A549 treated with ZK216348 at 1 μM for 4 hours (cell line): ENCODE results near the gene C6orf47. TPM values are rescaled to one million over a fixed set of nuclear protein-coding genes. Genes with fewer than 3 reads are reported as not detected.

Source experiments
- total RNA-seq: library from RNA; stranded (reverse); fragments of 200-300 nt; extraction: Qiagen RNA extraction; gene quantifications from 5 replicates; pipeline ENCODE4 v1.2.3, GENCODE V29; 2022; ENCODE audit warnings: low read depth

The C6orf47 gene, protein sequence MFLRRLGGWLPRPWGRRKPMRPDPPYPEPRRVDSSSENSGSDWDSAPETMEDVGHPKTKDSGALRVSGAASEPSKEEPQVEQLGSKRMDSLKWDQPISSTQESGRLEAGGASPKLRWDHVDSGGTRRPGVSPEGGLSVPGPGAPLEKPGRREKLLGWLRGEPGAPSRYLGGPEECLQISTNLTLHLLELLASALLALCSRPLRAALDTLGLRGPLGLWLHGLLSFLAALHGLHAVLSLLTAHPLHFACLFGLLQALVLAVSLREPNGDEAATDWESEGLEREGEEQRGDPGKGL
- 11.1 to 14.5 TPM (median 12.9 TPM) in 5 replicates for total RNA-seq

DNA sequence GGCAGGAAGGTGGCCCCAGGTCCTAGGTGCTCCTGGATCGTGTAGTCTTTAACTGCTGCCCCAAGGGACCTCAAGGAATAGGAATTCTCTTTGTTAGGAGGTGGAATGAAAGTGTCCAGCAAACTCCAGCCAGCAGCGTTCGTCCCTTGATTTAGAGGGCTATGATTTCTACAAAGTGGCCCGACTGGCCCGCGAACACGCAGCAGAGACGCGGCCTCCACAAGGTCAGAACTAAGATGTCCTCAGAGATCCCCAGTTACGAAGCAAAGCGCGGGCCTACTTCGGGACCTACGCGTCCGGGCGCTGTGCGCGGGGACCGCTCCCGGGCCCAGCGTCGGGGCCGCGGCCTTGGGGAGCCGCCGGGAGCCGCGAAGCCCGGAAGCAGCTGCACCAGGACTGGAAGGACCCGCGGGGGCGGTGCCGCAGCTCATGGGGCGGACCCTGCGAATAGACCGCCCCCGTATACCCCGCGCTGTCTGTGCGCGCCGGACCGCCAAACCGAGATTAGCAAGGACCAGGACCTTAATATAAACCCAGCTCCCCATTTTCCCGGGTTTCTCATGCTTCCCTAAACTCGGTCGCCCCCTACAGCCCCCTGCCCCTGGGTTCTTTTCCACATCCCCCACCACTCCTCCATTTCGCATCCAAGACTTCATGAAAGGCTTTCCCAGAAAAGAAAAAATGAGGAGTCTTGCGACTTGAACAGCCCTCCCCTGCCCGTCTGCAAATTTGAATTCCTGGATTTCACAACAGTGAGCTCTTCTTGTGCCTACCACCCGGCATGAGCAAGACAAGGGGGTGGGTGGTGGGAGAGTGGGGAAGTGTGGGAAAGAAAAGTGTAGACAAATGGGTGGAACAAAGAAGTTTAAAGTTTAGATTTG lies at the start of gene C6orf47:
Gene C6orf47, minus strand, starts transcription at position 398 of the 881 bp plus-strand sequence. CDS start 831 bp downstream, outside the sequence.

DNA sequence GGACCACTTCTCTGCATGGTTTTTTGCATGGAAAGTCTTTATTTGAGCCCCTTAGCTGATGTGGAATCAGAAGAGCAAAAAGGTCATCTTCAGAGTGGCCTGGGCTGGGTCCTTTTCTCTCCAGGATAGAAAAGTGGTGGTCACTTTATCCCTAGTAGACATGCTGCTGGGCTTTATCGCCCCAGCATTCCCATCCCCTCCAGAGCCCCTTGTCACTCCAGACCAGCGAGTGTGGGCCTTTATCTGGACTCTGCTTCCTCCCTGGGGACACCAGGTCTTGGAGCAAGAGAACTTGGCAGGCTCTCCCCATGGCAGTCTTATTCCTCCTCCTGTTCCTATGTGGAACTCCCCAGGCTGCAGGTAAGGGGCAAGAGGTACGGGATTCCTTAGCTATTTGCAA lies 46.0 kb upstream of the C6orf47 start, which contains the start of gene LY6G6F:
Gene LY6G6F, plus strand, starts transcription at position 268 of the 400 bp plus-strand sequence. Its CDS starts 41 bp downstream, at position 309.

DNA sequence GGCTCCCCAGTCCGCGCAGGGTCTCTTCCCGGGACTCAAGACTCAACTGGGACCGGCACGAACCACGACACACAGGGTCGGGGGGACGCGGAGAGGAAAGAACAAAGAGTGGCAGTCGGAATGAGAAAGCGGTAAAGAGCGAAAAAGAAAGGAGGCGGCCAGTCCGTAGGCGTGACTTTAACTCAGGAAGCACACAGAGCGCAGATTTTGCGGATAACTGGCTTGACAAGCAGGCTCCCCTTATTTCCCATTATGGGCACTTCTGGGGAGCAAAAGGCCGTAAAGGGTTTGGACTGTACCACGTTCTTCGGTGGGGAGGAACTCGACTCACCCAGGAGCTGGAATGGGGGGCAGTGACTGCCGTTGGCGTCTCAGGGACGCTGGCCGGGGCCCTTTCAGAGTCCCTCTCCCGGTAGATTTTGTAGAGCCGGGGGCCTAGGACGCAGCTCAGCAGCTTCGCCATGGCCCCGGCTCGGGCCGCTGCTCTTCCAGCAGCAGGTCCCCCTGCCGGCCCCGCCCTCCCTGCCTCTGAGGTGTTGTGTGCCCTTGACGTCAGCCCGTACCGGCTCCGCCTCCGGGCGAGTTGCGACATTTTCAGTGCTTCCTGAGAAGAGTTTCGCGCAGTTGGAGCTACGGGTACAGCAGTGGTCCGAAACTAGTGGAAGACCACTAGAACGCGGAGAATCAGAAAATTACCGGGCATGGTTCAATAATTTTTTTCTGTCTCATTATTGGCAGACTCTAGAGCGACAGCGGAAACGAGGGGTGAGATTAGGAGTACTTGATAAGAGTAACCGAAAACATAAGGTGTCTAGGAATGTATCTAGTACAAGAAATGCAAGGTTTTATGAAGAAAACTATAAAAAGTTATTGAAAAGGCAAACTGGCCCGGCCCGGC lies 42.5 kb upstream of the C6orf47 start, which contains the start of gene ABHD16A:
Gene ABHD16A, minus strand, starts transcription at position 506 of the 898 bp plus-strand sequence. Its CDS starts 43 bp downstream, at position 463.

DNA sequence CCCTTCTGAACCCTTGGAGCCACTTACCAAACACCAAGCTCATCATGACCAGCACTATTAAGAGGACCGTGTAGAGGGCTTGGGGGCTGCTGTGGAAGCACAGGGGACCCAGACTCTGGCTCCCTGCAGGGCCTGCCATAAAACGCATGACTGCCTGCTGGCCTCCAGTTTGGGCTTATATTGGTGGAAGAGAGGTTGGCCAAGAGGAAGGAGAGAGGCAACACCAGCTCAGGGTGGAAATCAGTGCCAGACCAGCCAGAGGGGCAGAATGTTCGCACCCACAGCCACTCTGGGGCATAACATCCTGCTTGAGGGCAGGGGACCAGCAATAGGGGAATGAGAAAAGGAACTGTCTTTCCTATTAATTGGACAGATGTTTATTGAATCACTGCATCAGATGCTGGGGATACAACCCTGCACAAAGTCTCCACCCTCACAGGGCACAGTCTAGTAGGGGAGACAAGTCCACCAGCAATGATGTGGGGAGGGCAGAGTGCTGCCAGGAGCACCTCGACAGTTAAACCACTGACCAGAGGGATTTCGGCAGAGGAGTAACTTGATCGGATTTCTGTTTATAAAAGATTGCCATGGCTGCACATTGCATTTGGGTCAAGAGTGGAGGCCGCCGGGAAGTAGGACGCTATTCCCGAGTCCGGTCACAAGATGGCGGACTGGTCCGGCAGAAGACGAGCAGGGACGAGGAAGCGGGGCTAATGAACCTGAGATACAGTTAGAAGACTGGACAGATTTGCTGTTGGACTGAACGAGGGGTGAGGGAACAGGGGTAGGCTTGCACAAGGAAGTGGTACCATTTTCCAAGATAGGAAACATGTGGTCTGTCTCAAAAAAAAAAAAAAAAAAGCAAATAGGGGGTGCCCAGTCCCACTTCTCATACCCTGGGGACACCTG lies 19.9 kb upstream of the C6orf47 start, which contains the start of gene LY6G5C:
Gene LY6G5C, minus strand, starts transcription at position 842 of the 909 bp plus-strand sequence. Its CDS starts 694 bp downstream, at position 148.

DNA sequence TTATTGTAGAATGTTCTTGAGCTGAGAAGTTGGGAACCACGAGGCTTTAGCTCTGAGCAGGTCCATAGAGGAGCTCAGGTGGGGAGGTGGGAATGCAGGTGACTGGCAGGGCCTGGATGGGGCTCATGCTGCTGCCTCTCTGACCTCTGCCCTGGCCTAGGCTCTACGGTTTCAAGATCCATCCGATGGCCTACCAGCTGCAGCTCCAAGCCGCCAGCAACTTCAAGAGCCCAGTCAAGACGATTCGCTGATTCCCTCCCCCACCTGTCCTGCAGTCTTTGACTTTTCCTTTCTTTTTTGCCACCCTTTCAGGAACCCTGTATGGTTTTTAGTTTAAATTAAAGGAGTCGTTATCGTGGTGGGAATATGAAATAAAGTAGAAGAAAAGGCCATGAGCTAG lies 9.1 kb upstream of the C6orf47 start, which contains the start of gene LY6G5B:
Gene LY6G5B, plus strand, starts transcription at position 301 of the 400 bp plus-strand sequence. CDS start 975 bp downstream, outside the sequence.

DNA sequence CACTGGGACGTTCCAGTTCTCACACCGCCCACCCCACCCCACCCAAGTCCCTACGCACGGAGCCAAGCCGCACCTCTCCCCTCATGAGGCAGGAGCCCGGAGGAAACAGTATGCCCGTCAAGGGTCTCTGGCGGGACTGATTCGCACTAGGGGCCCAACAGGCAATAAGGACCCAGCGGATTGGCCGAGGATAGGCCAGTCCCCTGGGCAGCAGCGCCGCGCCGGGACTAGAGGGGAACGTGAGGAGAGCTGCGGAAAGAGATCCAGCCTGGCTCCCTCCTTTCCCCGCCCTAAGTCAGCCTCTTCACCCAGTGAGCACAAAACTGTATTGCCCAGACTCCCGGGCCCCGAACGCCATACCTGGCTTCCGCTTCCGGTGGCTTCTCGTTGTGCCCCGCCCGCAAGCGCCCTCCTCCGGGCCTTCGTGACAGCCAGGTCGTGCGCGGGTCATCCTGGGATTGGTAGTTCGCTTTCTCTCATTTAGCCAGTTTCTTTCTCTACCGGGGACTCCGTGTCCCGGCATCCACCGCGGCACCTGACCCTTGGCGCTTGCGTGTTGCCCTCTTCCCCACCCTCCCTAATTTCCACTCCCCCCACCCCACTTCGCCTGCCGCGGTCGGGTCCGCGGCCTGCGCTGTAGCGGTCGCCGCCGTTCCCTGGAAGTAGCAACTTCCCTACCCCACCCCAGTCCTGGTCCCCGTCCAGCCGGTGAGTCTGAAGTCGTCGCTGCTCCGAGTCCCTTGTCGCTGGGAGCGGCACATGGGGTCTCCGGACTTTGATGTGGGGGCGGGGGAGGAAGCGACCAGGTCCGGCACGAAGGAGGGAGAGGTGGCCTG lies 5.1 kb upstream of the C6orf47 start, which contains the start of gene CSNK2B:
Gene CSNK2B, plus strand, starts transcription at position 580 of the 836 bp plus-strand sequence. CDS start 752 bp downstream, outside the sequence.

DNA sequence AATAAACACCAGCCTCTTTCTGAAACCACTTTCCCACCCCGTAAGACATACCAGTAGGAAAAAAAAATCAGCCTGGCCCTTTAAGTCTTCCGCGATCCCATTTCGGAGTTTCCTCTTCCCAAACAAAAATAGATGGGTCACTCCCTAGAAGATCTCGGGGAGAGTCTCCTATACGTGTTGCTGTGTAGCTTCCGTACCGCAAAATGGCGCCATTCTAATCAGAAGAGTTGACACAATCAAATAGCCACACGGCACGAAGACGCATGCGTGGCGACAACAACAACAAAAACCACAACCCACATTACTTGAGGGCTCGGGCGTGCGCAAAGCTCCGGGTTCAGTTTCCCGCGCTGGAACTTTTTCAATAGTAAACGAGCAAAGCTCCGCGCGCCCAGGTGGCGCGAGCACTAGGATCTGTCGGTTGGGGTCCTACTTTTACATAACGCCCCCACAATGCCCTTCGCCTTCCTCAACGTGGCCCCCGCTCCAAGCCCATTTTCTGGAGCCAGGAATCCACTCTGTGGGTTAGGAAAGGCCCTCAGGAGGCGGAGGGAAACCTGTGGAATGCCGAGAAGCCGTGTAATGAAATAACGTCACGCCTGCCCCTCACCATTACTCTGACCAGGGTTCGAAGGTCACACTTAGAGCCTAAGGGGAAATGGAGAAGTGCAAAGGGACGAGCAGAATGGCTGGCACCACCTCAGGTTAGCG lies 4.4 kb upstream of the C6orf47 start, which contains the start of gene GPANK1:
Gene GPANK1, minus strand, starts transcription at position 208 of the 711 bp plus-strand sequence. CDS start 519 bp downstream, outside the sequence.

DNA sequence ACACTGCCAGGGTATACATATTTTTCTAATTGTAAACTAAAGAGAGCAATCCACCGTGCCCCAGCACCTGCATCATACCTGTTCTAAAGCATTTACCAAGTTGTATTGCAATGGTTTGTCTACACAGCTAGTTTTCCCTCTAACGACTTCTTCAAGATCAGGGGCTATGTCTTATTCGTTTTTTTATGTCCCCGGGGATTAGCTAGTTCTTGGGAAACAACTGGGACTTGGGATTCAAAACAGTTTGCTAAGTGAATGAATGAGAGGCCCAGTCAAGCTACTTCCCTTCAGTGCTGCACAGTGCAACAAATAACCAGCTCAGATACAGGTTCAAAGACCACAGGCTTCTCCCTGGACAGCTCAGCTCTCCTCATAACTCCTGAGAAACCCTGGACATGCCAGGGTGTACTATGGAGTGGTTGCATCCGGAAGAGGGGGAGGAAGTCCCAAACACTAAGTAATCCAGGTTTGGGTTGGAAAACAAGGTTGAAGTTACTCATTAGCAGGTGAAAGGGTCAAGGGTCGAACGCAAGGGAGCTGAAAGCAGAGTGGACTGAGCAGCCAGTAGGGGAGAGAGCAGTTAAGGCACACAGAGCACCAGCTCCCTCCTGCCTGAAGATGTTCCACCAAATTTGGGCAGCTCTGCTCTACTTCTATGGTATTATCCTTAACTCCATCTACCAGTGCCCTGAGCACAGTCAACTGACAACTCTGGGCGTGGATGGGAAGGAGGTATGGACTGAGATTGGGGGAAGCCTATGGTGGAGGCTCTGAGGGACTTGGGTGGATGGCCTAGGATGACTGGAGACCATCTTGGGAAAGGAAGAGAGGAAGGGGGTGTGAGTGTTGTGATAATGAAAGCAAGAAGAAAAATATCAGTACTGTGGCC lies 5.0 kb downstream of the C6orf47 start, which contains the start of gene APOM:
Gene APOM, plus strand, starts transcription at position 546 of the 889 bp plus-strand sequence. Its CDS starts 73 bp downstream, at position 619.

DNA sequence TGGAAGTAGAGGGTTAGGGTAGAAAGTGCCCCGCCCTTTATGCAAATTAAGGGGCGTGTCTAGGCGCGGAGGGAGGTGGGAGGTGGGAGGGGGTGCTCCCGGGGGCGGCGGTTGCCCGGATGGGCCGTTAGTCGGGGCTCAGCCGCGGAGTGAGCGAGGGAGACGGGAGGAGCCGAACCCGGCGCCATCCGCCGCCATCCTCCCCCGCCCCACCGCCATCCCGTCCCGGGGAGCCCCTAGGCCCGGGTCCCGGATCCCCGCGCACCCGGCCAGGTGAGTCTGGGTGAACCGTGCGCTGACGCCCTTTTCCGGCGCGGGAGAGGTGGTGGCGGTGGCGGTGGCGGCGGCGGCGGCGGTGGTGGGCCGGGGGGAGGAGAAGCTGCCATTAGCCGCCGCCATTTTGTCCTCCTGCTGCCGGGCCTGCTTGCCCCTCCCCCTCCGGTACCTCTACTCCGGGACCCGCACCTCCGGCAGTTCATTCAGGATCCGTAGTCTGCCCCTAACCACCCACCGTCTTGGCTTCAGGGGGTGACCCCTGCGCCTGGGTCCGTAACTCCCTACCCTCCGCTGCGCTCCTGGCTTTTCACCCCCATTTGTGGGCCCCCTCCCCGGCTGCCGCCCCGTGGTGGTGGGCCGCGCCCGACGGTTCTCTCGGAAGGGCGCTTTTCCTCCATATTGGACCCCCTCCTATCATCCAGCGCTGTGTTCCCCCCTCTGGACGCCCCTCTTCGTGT lies 39.8 kb downstream of the C6orf47 start, which contains the start of gene PRRC2A:
Gene PRRC2A, plus strand, starts transcription at position 130 of the 734 bp plus-strand sequence. CDS start 2,075 bp downstream, outside the sequence.

DNA sequence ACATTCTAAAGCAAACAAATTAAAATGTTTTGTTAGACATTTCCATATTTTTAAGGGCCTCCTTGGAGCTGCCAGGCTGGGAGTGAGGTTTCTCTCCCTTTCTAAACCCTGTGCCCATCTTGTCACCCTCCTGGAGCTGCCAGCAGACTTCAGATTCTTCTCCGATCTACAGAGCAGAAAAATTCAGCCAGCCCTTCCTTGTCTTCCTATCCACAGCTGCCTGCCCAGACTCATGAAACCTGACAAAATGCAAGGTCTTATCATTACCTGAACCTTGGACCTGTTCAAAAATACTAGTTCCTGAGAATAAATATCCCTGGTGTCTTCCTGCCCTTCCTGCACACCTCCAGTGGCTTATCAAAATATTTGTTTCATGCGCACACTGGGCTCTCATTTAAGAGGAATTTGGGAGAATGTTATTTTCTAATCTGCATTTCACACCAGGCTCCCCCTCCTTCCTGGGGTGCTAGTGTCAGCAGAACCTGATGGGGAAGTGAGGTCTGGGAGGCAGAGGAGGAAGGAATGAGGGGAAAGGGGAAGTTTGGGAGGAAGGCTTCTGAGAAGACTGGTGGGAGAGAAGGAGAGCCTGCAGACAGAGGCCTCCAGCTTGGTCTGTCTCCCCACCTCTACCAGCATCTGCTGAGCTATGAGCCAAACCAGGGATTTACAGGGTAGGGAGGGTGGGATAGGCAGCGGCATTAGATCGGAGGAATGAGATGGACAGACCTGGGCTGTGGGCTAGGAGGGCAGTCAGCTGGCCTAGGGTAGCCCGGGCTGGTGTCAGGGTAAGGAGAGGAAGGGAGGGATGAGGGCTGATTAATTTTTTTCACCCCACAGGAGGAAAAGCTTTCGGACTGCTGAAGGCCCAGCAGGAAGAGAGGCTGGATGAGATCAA lies 45.6 kb downstream of the C6orf47 start, which contains the start of gene AIF1:
Gene AIF1, plus strand, starts transcription at position 551 of the 895 bp plus-strand sequence. Its CDS starts 96 bp downstream, at position 647.

Other genes with a start within 250 kb of the C6orf47 start
- gene MICB, start 162.6 kb downstream of the C6orf47 start, total RNA-seq, result 5.2 to 8.6 TPM (median 7.9 TPM) in 5 replicates
- not detected in 5 replicates for gene MCCD1, start 131.8 kb downstream of the C6orf47 start, total RNA-seq
- gene DDX39B, start 118.8 kb downstream of the C6orf47 start, total RNA-seq, result 359 to 433 TPM (median 396 TPM) in 5 replicates
- 0.33 to 1.3 TPM (median 0.69 TPM) in 5 replicates for gene ATP6V1G2, start 114.2 kb downstream of the C6orf47 start, total RNA-seq
- 5.9 to 13.0 TPM (median 12.5 TPM) in 5 replicates for gene NFKBIL1, start 113.2 kb downstream of the C6orf47 start, total RNA-seq
- not detected in 5 replicates for gene LTA, start 88.5 kb downstream of the C6orf47 start, total RNA-seq
- gene TNF, start 85.2 kb downstream of the C6orf47 start, total RNA-seq, result 0.08 TPM in 1 of 5 replicates, not detected in the others
- gene LTB, start 78.4 kb downstream of the C6orf47 start, total RNA-seq, result 0.21 to 0.76 TPM (median 0.45 TPM) in 4 of 5 replicates, not detected in the other
- not detected in 5 replicates for gene LST1, start 74.5 kb downstream of the C6orf47 start, total RNA-seq
- gene NCR3, start 67.8 kb downstream of the C6orf47 start, total RNA-seq, result not detected in 5 replicates
- not detected in 5 replicates for gene AIF1, start 45.5 kb downstream of the C6orf47 start, total RNA-seq
- 59.3 to 94.8 TPM (median 86.5 TPM) in 5 replicates for gene PRRC2A, start 40.1 kb downstream of the C6orf47 start, total RNA-seq
- gene BAG6, start 8.1 kb downstream of the C6orf47 start, total RNA-seq, result 100 to 165 TPM (median 145 TPM) in 5 replicates
- 2.2 to 3.7 TPM (median 3.5 TPM) in 5 replicates for gene APOM, start 4.9 kb downstream of the C6orf47 start, total RNA-seq
- gene GPANK1, start 4.2 kb upstream of the C6orf47 start, total RNA-seq, result 9.6 to 16.8 TPM (median 12.8 TPM) in 5 replicates
- 168 to 192 TPM (median 170 TPM) in 5 replicates for gene CSNK2B, start 5.3 kb upstream of the C6orf47 start, total RNA-seq
- gene LY6G5B, start 9.2 kb upstream of the C6orf47 start, total RNA-seq, result 3.2 to 6.4 TPM (median 5.2 TPM) in 5 replicates
- gene LY6G5C, start 20.3 kb upstream of the C6orf47 start, total RNA-seq, result 1.1 to 1.6 TPM (median 1.5 TPM) in 5 replicates
- gene ABHD16A, start 42.5 kb upstream of the C6orf47 start, total RNA-seq, result 13.2 to 19.1 TPM (median 17.6 TPM) in 5 replicates
- not detected in 5 replicates for gene LY6G6F, start 46.1 kb upstream of the C6orf47 start, total RNA-seq
- not detected in 5 replicates for gene LY6G6D, start 54.6 kb upstream of the C6orf47 start, total RNA-seq
- gene LY6G6C, start 61.0 kb upstream of the C6orf47 start, total RNA-seq, result 0.20 to 0.42 TPM (median 0.29 TPM) in 3 of 5 replicates, not detected in the others
- gene MPIG6B, start 62.6 kb upstream of the C6orf47 start, total RNA-seq, result not detected in 5 replicates
- gene DDAH2, start 68.5 kb upstream of the C6orf47 start, total RNA-seq, result 27.1 to 32.0 TPM (median 31.7 TPM) in 5 replicates
- 433 to 509 TPM (median 491 TPM) in 5 replicates for gene CLIC1, start 75.8 kb upstream of the C6orf47 start, total RNA-seq
- 13.3 to 18.7 TPM (median 13.6 TPM) in 5 replicates for gene MSH5, start 79.2 kb upstream of the C6orf47 start, total RNA-seq
- 3.7 to 5.9 TPM (median 4.9 TPM) in 5 replicates for gene SAPCD1, start 101.9 kb upstream of the C6orf47 start, total RNA-seq
- gene VWA7, start 116.5 kb upstream of the C6orf47 start, total RNA-seq, result 0.53 to 2.7 TPM (median 1.1 TPM) in 5 replicates
- gene VARS1, start 135.0 kb upstream of the C6orf47 start, total RNA-seq, result 43.4 to 61.7 TPM (median 60.4 TPM) in 5 replicates
- 52.1 to 67.9 TPM (median 59.7 TPM) in 5 replicates for gene LSM2, start 146.2 kb upstream of the C6orf47 start, total RNA-seq
- gene HSPA1L, start 154.5 kb upstream of the C6orf47 start, total RNA-seq, result 1.4 to 2.2 TPM (median 1.9 TPM) in 5 replicates
- gene HSPA1A, start 154.8 kb upstream of the C6orf47 start, total RNA-seq, result 129 to 401 TPM (median 295 TPM) in 5 replicates
- 78.0 to 284 TPM (median 227 TPM) in 5 replicates for gene HSPA1B, start 167.0 kb upstream of the C6orf47 start, total RNA-seq
- 20.9 to 35.3 TPM (median 29.4 TPM) in 5 replicates for gene NEU1, start 202.0 kb upstream of the C6orf47 start, total RNA-seq
- gene SLC44A4, start 218.2 kb upstream of the C6orf47 start, total RNA-seq, result 0.18 to 0.50 TPM (median 0.29 TPM) in 3 of 5 replicates, not detected in the others
- gene EHMT2, start 236.9 kb upstream of the C6orf47 start, total RNA-seq, result 17.2 to 32.6 TPM (median 30.9 TPM) in 5 replicates
- gene ZBTB12, start 241.3 kb upstream of the C6orf47 start, total RNA-seq, result 2.0 to 5.0 TPM (median 4.5 TPM) in 5 replicates